K562 (cell line): Measurements from ENCODE around the gene SST.

ENCODE experiments used
- ATF7 ChIP-seq: fragments of 450-650 bp; IDR thresholded peaks from 2 replicates; pipeline ENCODE4 v1.7.1; 2014; ENCODE audit warnings: mild to moderate bottlenecking, moderate library complexity
- CTCF ChIP-seq, 3 experiments: IDR thresholded peaks in 2 of 3; conservative IDR thresholded peaks in 1 of 3; 2 replicates each; pipeline ENCODE4 v1.5.1; 2011 to 2012; ENCODE audit warnings: low read length in 3 of 3, mild to moderate bottlenecking in 3 of 3, control low read depth in 2 of 3, improper control_type of control experiment in 1 of 3, inconsistent platforms in 1 of 3, low read depth in 1 of 3, mixed read lengths in 1 of 3, moderate library complexity in 1 of 3; ENCODE audit not compliant: insufficient read depth in 2 of 3
- FOSL1 ChIP-seq: fragments of 200-800 bp; sonication (Bioruptor generic); conservative IDR thresholded peaks from 2 replicates; pipeline ENCODE4 v1.6.1; 2016; ENCODE audit warnings: missing genetic modification characterization, missing compliant biosample characterization
- FOXM1 ChIP-seq, 2 experiments: fragments of 450-650 bp in 1 of 2; sonication (generic) in 1 of 2; formaldehyde crosslinking in 1 of 2; IDR thresholded peaks; 2 replicates each; pipeline versions ENCODE4 v1.6.1 to v1.9.0; 2017 to 2022; ENCODE audit warnings: low read depth in 2 of 2, mild to moderate bottlenecking in 2 of 2, missing genetic modification reagents in 1 of 2, moderate library complexity in 1 of 2
- SMC3 ChIP-seq: conservative IDR thresholded peaks from 2 replicates; pipeline ENCODE4 v1.6.1; 2011; ENCODE audit warnings: low read depth, low read length, improper control_type of control experiment; ENCODE audit not compliant: insufficient read depth

GRCh38 chr3:187709155-187709554, 39.0 kb upstream of the SST start:
- TF ChIP-seq ATF7 (no peak), SMC3 (no peak), FOSL1 (no peak), FOXM1 (IDR thresholded peaks at IDR 0.05; ENCODE audit: low read depth) (no peak), FOXM1 (CRISPR knock-in tag; IDR thresholded peaks at IDR 0.05; ENCODE audit: low read depth) (no peak), CTCF (IDR thresholded peaks at IDR 0.05 in 2 of 3, conservative IDR thresholded peaks at IDR 0.05 in 1 of 3; ENCODE audit: insufficient read depth in 2 of 3, low read depth in 1 of 3, low read length in 3 of 3) (peak; percentile 26 to 68 (median 33); a peak in 4 of 6 replicates)
